Dermis microvascular lymphatic vessel endothelial cell (primary cell): ENCODE results near the gene ASAP2. TPM values are rescaled to one million over a fixed set of nuclear protein-coding genes. Genes with fewer than 3 reads are reported as not detected.
A peak's percentile ranks its signal among the peaks of the same experiment; 100 is the strongest.
"Not testable (repeated sequence)": the region's sequence is repeated elsewhere in the genome, so short reads cannot be mapped to it uniquely, and the experiment has no call there.

Experiments used
- DNase-seq, 2 donors: peaks; one replicate each; pipeline versions ENCODE4 v3.0.0 to v3.0.0-alpha.2; 2010; ENCODE audit warnings: low read depth in 2 of 2
- total RNA-seq: library from RNA; depleted of rRNA; stranded (reverse); fragments of >200 nt; gene quantifications from 2 replicates; pipeline ENCODE4 v1.2.1, GENCODE V29; 2014

The ASAP2 gene
- total RNA-seq, 1 donor from 2014 or later: 30.0 TPM

- DNase-seq: not testable (repeated sequence)
Observed at GRCh38 chr2:9398251-9398650, 191.6 kb downstream of the ASAP2 start.

GRCh38 chr2:9398881-9399780 lies 192.5 kb downstream of the ASAP2 start:
- no peak for DNase-seq

GRCh38 chr2:9400268-9401058 lies 193.9 kb downstream of the ASAP2 start:
- DNase-seq: no peak

- DNase-seq: no peak
Observed at GRCh38 chr2:9401059-9401547, 194.5 kb downstream of the ASAP2 start.

DNA sequence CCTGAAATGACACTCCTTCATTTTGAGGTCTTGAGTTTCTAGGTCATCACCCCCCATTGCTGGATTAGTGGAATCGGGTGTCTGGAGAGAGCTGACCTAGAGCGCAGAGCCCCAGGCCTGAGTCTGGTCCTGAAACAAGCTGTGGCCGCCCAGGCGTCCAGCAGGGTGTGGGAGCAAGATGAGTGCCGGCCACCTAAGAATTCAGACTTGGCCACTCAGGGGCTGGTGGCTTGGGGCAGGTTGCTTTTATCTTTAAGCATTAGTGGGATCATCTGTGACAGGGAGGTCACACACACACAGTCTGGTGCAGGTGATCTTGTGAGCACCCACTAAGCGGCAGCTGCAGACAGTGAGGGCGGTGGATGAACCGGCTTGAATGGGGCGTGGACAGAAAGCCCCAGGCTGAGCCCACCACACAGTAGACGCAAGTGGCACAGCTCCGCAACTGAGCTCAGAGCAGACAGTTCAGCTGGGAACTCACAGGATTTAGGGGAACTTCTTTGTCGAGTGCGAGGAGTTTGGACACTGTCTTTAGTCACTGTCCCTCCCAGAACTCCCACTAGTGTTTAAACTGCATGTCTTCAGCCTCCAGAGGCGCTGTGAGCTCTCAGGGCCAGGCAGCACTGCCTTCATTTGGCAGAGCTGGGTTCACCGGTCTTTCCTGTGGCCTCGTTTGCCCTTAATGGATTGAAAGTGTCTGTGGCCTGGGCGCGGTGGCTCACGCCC lies 195.2 kb downstream of the ASAP2 start:
- no peak for DNase-seq

GRCh38 chr2:9403924-9404323 lies 197.3 kb downstream of the ASAP2 start:
- DNase-seq: no peak

DNA sequence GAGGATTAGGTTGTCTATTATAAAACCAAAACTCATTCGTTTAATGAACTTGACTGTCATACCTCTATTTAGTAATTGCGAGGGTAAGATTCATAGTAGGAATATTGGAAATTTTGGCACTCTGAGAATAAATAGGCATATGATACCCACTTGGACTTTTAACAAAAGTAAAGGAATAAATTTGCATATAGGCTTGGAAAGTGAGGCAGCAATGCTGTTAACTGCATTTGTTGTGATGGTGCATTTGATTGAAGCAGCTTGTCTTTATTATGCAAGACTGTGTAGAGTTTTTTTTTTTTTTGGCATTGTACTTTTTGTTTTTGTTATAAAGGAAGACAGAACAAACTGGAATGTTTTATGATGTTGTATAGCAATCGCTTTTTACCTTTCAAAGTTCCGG lies 197.8 kb downstream of the ASAP2 start:
- no peak for DNase-seq

DNA sequence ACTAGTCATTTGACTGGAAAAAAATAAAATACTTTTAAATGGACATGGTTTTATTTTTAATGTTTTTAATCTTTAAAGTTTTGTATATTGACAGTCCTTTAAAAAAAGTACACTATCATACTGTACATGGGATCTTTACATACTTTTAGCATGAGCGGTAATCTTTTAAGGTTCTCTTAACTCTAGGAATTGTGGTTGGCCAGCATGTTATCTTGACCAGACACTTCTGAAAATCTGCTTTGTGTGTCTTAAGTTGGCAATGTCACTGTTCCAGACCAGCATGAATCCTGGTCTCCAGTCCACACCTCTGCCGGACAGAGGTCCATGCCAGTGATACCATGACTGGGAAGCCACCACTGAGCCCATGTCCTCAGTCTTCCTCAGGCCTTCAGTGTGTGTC lies 199.0 kb downstream of the ASAP2 start:
- no peak for DNase-seq

DNA sequence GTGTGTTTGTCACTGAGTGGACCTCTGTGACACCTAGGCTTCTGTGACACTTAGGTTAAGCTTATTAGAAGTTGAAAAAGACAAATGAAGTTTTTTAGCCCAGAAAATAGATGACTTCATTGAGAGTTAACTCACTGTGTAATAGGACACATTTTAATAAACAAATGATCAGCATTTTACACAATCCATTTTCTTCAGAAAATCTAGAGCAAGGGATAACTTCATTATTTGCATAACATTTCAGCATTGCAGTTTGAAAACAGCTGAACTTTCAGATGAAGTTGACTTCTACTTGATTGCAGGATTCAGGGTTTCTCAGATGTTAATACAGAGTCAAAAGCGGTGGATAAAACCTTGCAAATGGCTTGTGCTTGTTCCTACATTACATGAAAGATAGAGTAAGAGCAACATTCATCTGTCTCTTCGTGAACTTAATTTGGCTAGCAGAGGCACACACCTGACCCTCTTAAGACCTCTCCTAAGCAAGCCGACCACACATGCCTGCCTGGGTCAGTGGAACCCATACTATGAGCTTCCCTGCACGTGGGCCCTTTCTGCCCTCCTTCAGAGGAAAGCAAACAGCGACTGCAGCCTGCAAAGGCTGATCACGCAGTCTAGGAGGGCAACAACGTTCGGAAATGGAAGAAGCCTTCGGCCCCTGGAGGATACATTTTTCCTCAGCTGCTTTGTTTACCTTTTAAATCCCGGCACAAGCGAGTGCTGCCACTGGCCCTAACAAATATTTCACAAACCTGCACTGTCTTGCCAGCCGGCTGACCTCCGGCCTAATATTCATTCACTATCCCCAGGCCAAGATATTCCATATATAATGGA lies 200.1 kb downstream of the ASAP2 start:
- no peak for DNase-seq

DNA sequence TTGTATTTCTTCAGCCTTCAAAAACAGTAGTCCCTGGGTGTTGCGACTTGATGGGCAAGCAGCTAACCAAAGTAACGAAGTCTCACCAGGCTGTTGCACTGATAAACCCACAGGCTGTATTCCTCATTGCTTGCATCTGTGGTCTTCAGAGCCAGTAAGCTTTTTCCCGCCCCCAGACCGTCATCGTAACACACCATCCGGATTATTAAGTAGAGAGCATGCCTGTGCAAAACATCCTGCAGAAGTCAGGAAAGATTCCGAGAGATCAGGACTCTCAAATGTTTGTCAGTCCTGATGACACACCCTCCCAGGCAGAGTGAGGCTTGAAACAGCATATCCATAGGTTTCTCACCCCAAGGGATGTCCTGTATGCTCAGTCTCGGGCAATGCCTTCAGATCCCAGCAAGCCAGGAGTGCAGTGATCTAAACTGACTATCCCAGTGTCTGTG lies 200.8 kb downstream of the ASAP2 start:
- no peak for DNase-seq

DNA sequence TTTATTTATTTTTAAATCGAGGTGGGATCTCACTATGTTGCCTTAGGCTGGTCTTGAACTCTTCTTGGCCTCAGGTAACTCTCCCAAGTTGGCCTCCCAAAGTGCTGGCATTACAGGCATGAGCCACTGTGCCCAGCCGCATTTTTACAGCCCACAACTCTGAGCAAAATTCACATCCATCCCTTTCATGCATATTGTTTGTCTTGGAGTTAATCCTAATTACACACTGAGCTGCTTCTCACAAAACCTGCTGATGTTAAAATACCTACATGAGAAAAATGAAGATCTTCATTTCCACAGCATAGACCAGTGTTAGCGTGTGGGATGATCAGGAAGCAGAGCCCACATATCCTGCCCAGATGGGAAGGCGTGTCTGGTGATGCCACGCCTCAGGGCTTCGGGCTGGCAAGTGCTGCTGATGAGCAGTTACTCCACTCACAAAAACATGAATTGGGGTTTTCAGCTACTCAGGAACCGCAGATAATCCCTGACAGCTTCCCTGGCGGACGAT lies 202.1 kb downstream of the ASAP2 start:
- peak; percentile 59 to 71 for DNase-seq

- DNase-seq: no peak
Observed at GRCh38 chr2:9410108-9410507, 203.5 kb downstream of the ASAP2 start.

DNA sequence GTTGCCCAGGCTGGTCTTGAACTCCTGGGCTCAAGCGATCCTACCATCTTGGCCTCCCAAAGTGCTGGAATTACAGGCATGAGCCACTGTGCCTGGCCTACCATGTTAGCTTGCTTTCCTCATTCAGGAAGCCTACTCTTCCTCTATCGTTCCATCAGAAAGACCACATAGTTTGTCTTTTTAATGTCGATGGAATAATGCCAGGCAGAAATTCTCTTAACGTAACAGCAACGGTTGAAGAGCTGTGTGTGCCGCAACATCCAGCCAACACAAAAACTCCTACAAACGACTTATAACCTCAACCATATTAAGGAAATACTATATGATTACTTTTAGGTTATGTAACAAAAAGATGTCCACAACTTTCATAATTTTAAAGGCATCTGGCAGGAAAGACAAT lies 206.2 kb downstream of the ASAP2 start:
- DNase-seq: no peak

GRCh38 chr2:9415516-9416169 lies 209.0 kb downstream of the ASAP2 start:
- DNase-seq: no peak

- DNase-seq: no peak
Observed at GRCh38 chr2:9416267-9416961, 209.8 kb downstream of the ASAP2 start.

DNA sequence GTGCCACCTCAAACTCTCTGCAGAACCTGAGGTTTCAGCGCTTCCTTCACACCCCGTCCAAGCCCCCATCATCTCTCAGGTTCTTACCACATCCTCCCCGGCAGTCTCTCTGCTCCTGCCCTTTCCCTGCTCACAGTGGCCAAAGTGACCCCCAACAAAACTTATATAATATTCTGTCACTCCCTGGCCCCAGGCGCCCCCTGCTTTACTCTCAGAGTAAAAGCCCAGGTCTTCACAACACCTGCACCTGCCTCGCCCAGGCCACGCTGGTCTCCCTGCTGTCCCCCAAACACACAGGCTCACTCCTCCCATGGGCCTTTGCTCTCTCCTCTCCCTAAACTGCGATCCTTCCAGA lies 210.3 kb downstream of the ASAP2 start:
- DNase-seq: no peak

DNA sequence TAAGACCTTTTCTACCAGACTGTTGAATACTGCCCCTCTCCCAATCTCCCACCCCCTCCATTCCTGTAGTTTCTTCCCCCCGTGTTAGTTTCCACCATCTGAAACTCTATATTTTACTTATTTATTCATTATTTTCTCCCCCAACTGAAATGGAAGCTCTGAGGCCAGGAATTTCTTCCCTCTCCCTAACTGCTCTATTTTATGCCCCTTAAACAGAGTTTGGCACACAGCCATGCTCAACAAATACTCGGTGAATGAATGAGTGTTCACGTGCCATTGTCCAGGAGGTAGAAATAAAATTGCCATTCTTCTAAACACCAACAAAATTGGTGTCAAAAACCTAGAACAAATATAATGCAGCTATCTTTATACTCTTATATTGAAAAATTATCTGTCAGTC lies 211.1 kb downstream of the ASAP2 start:
- peak in 1 of 2 donors; percentile 58 for DNase-seq

- no peak for DNase-seq
Observed at GRCh38 chr2:9418746-9419145, 212.1 kb downstream of the ASAP2 start.

- no peak for DNase-seq
Observed at GRCh38 chr2:9419541-9419940, 212.9 kb downstream of the ASAP2 start.

- DNase-seq: no peak
Observed at GRCh38 chr2:9420495-9420894, 213.9 kb downstream of the ASAP2 start.
